ENCODE measurements around the gene ST8SIA5. TPM values are rescaled to one million over a fixed set of nuclear protein-coding genes. Genes with fewer than 3 reads are reported as not detected.

The ST8SIA5 gene
- total RNA-seq, 1 experiment from 2014 or later: not detected

- no peak for DNase-seq
- no peak overlapping the region for H3K4me3 ChIP-seq
- POLR2A ChIA-PET (ENCODE audit: unreplicated experiment): no interaction called here
- H3K27ac ChIP-seq: no peak overlapping the region
- H2AFZ ChIP-seq: no peak overlapping the region
- H3F3A ChIP-seq (ENCODE audit: insufficient read depth, low read depth): no peaks in the 10 kb centered on the region
- BruUV-seq (replicated peaks): no TSS peak
- peaks cover 22% of the 10 kb centered on the region for H3K27me3 ChIP-seq (ENCODE audit: insufficient read depth, low read depth)
- no peaks in the 10 kb centered on the region for H3K9me2 ChIP-seq (ENCODE audit: insufficient read depth)
- TF ChIP-seq CTCF (conservative IDR thresholded peaks at IDR 0.05) (no peak), EZH2 (IDR thresholded peaks at IDR 0.05; ENCODE audit: low read depth) (no peak)
- CTCF ChIA-PET: no interaction called here
- no peaks in the 10 kb centered on the region for H3K79me2 ChIP-seq (ENCODE audit: low read depth)
- no peaks in the 10 kb centered on the region for H3K9me3 ChIP-seq (ENCODE audit: insufficient read depth, low read depth)
- no peaks in the 10 kb centered on the region for H3K36me3 ChIP-seq (ENCODE audit: low read depth)
- H3K4me2 ChIP-seq: no peak overlapping the region
- no peaks in the 10 kb centered on the region for H3K4me1 ChIP-seq (replicated peaks; ENCODE audit: insufficient read depth)
- intact Hi-C loops (cut with micrococcal nuclease; ENCODE audit: unreplicated experiment): no loop called here
- H4K20me1 ChIP-seq (ENCODE audit: insufficient read depth): no peaks in the 10 kb centered on the region
Measured at GRCh38 chr18:46688853-46689525, 67.9 kb downstream of the ST8SIA5 start.

- Histone ChIP-seq H3K79me2 (ENCODE audit: low read depth) (no peaks in the 10 kb centered on the region), H3K27ac (no peak overlapping the region), H2AFZ (no peak overlapping the region), H3K4me2 (no peak overlapping the region), H3K4me1 (replicated peaks; ENCODE audit: insufficient read depth) (no peaks in the 10 kb centered on the region), H4K20me1 (ENCODE audit: insufficient read depth) (no peaks in the 10 kb centered on the region), H3K27me3 (ENCODE audit: insufficient read depth, low read depth) (peaks cover 43% of the 10 kb centered on the region), H3K9me2 (ENCODE audit: insufficient read depth) (no peaks in the 10 kb centered on the region), H3F3A (ENCODE audit: insufficient read depth, low read depth) (no peaks in the 10 kb centered on the region), H3K9me3 (ENCODE audit: insufficient read depth, low read depth) (no peaks in the 10 kb centered on the region), H3K4me3 (no peak overlapping the region), H3K36me3 (ENCODE audit: low read depth) (no peaks in the 10 kb centered on the region)
- no peak for TF ChIP-seq CTCF (conservative IDR thresholded peaks at IDR 0.05)
- TF ChIP-seq EZH2 (IDR thresholded peaks at IDR 0.05; ENCODE audit: low read depth): no peak
- BruUV-seq (replicated peaks): no TSS peak
- no peak for DNase-seq
- ChIA-PET POLR2A (ENCODE audit: unreplicated experiment) (no interaction called here), CTCF (no interaction called here)
- intact Hi-C loops (cut with micrococcal nuclease; ENCODE audit: unreplicated experiment): no loop called here
Measured at GRCh38 chr18:46686186-46686585, 70.7 kb downstream of the ST8SIA5 start.

- Histone ChIP-seq H3K4me3 (no peak overlapping the region), H3K9me2 (ENCODE audit: insufficient read depth) (no peaks in the 10 kb centered on the region), H2AFZ (no peak overlapping the region), H4K20me1 (ENCODE audit: insufficient read depth) (no peaks in the 10 kb centered on the region), H3K27me3 (ENCODE audit: insufficient read depth, low read depth) (peaks cover 67% of the 10 kb centered on the region), H3K79me2 (ENCODE audit: low read depth) (no peaks in the 10 kb centered on the region), H3K4me1 (replicated peaks; ENCODE audit: insufficient read depth) (no peaks in the 10 kb centered on the region), H3K9me3 (ENCODE audit: insufficient read depth, low read depth) (no peaks in the 10 kb centered on the region), H3K27ac (no peak overlapping the region), H3K36me3 (ENCODE audit: low read depth) (no peaks in the 10 kb centered on the region), H3K4me2 (no peak overlapping the region), H3F3A (ENCODE audit: insufficient read depth, low read depth) (no peaks in the 10 kb centered on the region)
- no peak for DNase-seq
- intact Hi-C loops (cut with micrococcal nuclease; ENCODE audit: unreplicated experiment): no loop called here
- ChIA-PET CTCF (no interaction called here), POLR2A (ENCODE audit: unreplicated experiment) (no interaction called here)
- no TSS peak for BruUV-seq (replicated peaks)
- TF ChIP-seq CTCF (conservative IDR thresholded peaks at IDR 0.05) (no peak), EZH2 (IDR thresholded peaks at IDR 0.05; ENCODE audit: low read depth) (no peak)
Measured at GRCh38 chr18:46683252-46683651, 73.6 kb downstream of the ST8SIA5 start.

Measured in PC-9 (cell line).